GM18858 (cell line): Measurements from ENCODE around the gene FGF3.

Source experiments
- ATAC-seq: cut with Tn5 transposase; IDR thresholded peaks from one replicate; pipeline ENCODE4 v1.9.1; 2021; ENCODE audit not compliant: unreplicated experiment

FGF3 gene

GRCh38 chr11:69825037-69825834 is 6.0 kb upstream of the FGF3 start:
- no peak for ATAC-seq

- ATAC-seq = no peak
Observed at GRCh38 chr11:69823641-69824265, 4.5 kb upstream of the FGF3 start.

DNA sequence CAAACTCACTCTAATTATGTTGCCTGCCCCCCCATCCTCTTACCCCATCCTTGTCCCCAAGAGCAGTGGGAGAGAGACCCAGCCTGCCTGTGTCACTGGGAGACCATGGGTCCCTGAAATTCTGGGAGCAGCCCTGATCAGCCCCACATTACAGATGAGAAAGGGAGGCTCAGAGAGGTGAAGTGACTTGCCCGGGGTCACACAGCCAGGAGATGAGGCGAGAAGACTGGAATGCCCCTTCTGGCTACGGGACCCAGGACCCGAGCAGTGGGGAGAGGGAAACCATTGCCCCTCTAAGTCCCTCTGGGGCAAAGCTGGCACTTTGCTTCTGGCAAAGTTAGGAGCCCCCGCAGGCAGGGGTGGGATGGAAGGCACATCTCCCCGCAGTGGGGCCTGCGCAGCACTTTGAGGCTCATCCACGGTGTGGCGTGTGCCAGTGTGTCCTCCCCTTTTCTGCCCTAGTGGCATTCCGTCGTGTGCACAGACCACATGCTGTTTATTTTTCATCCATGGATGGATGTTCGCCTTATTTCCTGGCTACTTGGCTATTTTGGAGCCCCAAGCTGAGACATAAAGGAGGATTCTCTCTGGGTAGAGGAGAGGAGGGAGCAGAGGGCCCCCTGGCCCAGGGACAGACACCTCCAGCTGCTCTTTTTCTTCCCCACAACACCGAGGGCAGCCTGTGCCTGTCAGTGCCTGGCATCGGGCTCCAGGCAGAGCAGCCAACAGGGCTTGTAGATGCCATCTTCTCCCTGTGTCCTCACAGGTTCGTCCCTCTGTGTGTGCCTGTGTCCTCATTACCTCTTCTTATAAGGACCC is 3.7 kb upstream of the FGF3 start:
- no peak for ATAC-seq

DNA sequence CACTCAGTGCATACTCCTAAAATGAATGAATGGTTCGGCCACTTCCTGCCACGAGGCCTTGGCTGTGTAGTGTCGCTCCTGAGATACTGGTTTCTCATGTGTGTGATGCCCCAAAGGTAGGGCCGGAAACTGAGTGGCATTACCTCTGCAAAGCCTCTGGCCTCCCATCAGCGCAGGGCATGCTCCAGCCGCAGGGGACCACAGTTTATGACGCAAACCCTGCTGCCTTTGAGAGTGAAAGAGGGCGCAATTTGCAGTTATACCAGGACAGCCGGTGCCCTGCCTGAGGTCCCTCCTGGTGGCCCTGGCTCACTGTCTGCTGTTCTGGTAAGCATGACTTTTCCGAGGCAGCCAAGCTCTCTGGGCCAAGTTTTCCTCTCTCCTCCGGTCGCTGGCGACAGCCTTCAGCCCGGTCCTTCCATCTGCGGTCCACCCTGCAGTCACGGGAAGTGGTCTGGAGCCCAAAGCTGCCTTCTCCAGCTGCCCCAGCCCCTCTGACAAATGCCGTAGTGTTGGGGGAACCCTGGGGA is 2.4 kb upstream of the FGF3 start:
- no peak for ATAC-seq

DNA sequence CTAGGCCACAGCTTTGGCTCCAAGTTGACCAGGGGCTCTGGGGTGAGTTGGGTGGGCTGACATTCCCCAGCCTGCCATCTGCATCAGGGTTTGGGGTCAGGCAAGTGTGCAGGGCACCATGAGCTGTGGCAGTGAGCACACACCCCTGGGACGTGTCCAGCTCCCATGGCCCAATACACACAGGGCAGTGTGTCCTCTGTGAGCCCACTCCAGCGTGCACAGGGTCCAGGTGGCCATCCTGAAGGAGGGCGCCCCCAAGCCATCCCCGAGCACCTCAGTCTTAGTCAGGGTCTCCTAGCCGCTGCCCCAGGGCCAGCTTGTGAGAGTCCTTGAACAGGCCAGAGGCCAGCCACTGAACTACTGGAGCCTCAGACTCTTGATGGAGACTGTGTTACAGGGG is 1.2 kb upstream of the FGF3 start:
- no peak for ATAC-seq

- ATAC-seq = no peak
Observed at GRCh38 chr11:69819541-69820070, 390 bp upstream of the FGF3 start.

DNA sequence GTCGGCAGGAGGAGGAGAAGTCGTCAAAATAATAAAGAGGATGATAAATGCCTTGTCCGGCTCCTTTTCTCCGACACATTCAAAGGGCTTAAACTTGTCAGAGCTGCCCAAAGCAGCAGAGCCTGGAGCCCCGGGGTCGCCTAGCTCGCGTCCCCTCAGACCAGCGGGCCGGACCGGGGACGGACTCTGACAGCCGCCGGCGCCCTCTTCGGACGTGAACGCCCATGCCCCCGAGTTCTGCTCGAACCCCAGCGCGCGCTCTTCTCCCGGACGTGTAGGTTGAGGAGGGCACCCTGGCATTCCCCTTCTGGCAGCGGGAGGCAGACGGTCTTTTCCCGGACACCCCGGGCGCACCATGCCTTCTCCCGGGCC is 999 bp downstream of the FGF3 start:
- no peak for ATAC-seq

DNA sequence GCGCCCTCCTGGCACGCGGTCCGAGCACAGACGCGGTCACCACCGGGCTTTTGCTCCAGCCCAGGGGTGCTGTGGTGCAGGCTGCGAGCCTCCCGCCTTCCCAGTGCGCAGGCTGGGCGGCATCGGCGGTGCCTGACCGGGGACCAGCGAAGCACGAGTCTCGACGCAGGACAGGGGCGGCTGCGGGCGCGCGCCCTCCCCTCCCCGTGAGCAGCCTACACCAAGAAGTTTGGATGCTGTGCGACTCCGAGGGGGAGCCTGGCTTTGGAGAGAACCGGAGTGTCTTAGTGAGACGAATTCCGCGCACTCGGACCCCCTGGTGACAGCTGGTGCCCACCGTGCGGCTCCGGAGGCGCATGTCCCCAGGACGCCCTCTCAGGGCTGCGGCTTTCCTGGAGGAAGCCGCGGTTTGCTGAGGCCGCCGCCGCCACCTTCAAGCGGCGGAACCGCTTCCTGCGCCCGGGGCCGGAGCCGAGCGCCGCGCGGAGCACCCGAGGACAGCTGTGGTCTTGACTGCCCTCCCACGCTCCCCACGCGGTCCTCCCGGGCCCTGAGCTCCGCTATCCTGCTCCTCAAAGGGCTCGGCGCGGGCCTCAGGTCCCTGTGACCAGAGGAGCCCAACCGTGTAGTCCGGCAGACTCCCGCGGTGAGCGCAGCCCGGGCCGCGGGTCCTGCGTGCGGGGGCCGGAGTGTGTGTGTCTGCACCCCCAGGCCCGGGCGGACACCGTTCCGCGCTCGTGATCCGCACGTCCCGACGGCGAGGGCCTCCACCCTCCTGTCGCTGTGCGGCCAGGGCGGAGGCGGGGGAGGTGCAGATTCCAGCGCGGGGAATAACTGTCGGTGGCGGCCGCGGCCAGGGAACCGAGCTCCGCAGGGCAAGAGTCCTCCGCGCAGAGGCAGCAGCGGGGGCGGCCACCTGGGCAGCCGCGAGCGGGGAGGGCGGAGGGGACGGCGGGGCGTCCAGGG is 1.7 kb downstream of the FGF3 start:
- ATAC-seq = no peak

DNA sequence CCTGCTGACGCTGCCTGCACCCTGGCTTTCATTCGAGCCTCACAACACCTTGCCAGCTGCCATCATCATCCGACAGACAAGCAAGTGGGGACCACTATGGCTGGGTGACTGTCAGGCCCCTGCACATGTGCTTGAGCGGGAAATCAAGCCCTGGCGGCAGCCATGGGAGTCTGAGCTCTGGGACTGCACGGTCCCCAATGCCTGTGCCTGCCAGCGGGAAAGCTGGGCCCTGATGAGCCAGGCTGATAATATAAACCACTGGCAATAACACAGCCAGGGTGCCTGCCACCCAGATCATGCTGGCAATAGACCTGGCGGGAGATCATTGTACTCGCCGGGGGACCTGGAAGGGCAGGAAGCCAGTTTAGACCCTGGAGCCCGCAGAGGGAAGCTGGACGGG is 2.5 kb downstream of the FGF3 start:
- ATAC-seq = no peak

- no peak for ATAC-seq
Observed at GRCh38 chr11:69815973-69816372, 3.2 kb downstream of the FGF3 start.

DNA sequence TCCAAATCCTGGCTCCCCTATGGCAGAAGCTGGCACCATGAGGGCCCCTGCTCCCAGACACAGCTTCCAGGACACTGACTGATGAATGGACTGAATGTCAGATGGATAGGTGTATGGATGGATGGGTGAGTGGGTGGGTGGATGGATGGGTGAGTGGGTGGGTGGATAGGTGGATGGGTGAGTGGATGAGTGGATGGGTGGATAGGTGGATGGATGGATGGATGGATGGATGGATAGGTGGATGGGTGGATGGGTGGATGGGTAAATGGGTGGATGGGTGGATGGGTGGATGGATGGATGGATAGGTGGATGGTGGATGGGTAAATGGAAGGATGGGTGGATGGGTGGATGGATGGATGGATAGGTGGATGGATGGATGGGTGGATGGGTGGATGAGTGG is 4.3 kb downstream of the FGF3 start:
- ATAC-seq = no peak

- ATAC-seq = no peak
Observed at GRCh38 chr11:69814411-69814810, 4.8 kb downstream of the FGF3 start.

DNA sequence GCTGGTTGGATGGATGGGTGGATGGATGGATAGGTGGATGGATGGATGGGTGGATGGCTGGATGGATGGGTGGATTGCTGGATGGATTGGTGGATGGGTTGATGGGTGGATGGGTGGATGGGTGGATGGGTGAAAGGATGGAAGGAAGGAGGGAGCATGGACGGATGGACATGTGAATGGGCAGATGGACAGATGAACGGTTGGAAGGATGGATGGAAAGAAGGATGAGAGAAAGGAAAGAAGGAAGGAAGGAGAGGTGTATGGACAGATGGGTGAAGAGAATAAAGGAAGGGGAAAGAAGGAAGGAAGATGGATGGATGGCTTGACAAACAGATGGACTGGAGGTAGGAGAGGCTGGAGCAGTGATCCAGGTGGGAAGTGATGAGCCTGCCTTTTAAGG is 5.4 kb downstream of the FGF3 start:
- no peak for ATAC-seq

DNA sequence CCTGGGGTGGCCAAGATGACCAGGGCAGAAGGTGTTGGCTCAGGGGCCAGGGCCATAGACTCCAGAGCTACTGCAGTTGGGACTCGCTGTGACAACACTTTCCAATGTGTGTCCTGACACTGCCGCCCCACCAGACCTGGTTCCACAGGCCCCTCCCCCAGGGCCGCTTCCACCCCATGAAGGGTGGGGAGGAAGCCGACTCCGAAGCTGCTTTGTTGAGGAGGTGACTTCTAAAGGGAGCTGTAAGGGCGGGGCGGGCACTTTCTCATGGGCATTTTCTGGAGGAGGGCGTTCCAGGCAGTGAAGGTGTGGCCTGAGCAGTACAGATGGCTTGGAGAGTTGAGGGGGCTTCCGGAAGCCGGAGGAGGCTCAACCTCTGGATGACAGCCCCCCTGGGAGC is 6.3 kb downstream of the FGF3 start:
- ATAC-seq = no peak

DNA sequence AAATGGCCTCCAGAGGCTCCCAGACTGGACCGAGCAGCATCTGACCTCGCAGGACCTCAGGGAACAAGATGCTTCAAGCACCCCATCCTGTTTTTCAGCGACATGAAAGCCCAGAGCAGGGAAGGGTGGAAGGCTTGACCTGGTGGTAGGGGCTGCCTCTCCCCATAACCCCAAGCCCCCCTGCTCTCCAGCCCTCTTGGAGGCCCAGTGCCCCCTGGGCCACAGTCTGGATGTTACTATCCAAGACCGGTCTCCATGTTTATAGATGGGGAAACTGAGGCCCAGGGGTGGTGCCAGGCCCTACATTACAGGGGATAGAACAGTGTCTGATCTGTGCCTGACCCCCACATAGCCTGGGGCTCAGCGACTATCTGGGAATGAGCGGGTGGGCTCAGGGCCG is 7.0 kb downstream of the FGF3 start:
- no peak for ATAC-seq

DNA sequence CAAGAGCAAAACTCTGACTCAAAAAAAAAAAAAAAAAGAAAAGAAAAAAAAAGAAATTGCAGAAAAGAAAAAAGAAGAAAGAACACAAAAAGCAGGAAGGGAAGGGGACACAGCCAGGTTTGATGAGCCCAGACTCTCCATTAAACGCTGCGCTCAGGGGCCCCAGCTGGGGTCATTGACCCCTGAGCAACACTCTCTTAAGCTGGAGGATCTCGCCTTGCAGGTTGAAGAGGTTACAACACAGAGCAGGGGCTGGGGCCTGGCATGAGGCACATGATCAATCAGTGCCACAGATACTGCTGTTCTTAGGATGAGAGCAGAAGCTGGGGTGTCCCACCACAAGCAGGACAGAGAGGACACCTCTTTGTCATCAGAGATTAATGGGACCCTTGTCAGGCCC is 7.8 kb downstream of the FGF3 start:
- ATAC-seq = no peak

GRCh38 chr11:69810289-69811118 is 8.7 kb downstream of the FGF3 start:
- ATAC-seq = no peak

DNA sequence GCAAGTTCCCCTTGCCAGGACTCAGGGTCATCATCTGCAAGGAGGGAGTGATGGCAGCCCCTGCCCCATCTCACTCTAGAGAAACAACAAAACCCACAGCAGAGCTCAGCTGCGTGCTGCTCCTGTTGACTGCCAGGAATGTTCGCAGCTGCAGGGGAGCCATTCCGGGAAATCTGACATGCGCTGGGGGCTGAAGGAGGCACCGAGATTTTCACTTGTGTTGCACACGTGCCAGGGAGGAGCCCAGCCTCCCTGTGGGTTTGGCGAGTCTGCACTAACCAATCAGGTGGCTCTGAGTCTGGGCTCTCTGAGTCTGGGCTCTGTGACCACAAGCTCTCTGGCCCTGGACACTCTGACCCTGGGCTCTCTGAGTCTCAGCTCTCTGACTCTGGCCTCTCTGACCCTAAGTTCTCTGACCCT is 10.5 kb downstream of the FGF3 start:
- no peak for ATAC-seq

GRCh38 chr11:69807106-69807815 is 12.0 kb downstream of the FGF3 start:
- no peak for ATAC-seq
